HepG2 (cell line): Measurements from ENCODE around the gene ALDH18A1. TPM values are rescaled to one million over a fixed set of nuclear protein-coding genes. Genes with fewer than 3 reads are reported as not detected.

ENCODE experiments used
- ATAC-seq: fragments of 200-7000 bp; cut with Tn5 transposase; 3 replicates; pipeline ENCODE4 v1.9.1; 2020; ENCODE audit warnings: mild to moderate bottlenecking, moderate library complexity
- BruUV-seq: library from RNA; stranded (reverse); fragments of 400-500 nt; replicated peaks from 2 replicates; lab custom pipeline; 2021; lab: Mats Ljungman, UMichigan
- CTCF ChIA-PET: fragments of 300-600 bp; formaldehyde crosslinking; extraction: SDS; loops from one replicate; lab custom pipeline; 2021; ENCODE audit warnings: low total read pairs, inconsistent platforms, low intra/inter-chr PET ratio; lab: Yijun Ruan, JAX
- POLR2A ChIA-PET: fragments of 350-600 bp; sonication (Branson Sonifier 250); formaldehyde crosslinking; loops from one replicate; lab custom pipeline; 2020; ENCODE audit warnings: antibody characterized with exemption, inconsistent platforms; lab: Yijun Ruan, JAX
- DNase-seq: peaks from one replicate; pipeline ENCODE4 v3.0.0-alpha.2; 2015; ENCODE audit warnings: low spot score
- FAIRE-seq: peaks from 3 replicates; lab custom pipeline; 2011; peaks lifted over from hg19 to GRCh38; lab: Jason Lieb, UNC
- H2AFZ ChIP-seq: one replicate; pipeline ENCODE4 v1.6.1; 2011; ENCODE audit warnings: low read length, inconsistent platforms
- H3K27ac ChIP-seq: fragments of 300-600 bp; 3 replicates; pipeline ENCODE4 v1.8.0; 2011; ENCODE audit warnings: mixed run types, mild to moderate bottlenecking, mixed read lengths, low read length, inconsistent platforms; ENCODE audit not compliant: insufficient read depth; ENCODE audit errors: extremely low read length
- H3K27me3 ChIP-seq, 2 experiments: fragments of 200-600 bp in 1 of 2; 2 replicates in 1 of 2; 3 replicates in 1 of 2; pipeline versions ENCODE4 v1.6.0 to v1.8.0; 2011; ENCODE audit warnings: low read length in 2 of 2, mild to moderate bottlenecking in 2 of 2, moderate library complexity in 2 of 2, inconsistent platforms in 1 of 2; ENCODE audit not compliant: insufficient read depth in 2 of 2, control insufficient read depth in 1 of 2
- H3K36me3 ChIP-seq, 2 experiments: fragments of 200-600 bp in 1 of 2; replicated peaks in 1 of 2; 2 replicates in 1 of 2; 3 replicates in 1 of 2; pipeline versions ENCODE4 v1.5.1 to v1.8.0; 2011; ENCODE audit warnings: low read length in 2 of 2, inconsistent platforms in 1 of 2; ENCODE audit not compliant: insufficient read depth in 2 of 2, control insufficient read depth in 1 of 2
- H3K4me1 ChIP-seq: 2 replicates; pipeline ENCODE4 v1.5.1; 2012; ENCODE audit warnings: low read length, inconsistent platforms; ENCODE audit not compliant: insufficient read depth
- H3K4me2 ChIP-seq: 2 replicates; pipeline ENCODE4 v1.6.0; 2011; ENCODE audit warnings: low read depth, low read length, inconsistent platforms
- H3K4me3 ChIP-seq, 3 experiments: fragments of 200-600 bp in 1 of 3; sonication (generic), shearing (Covaris generic) in 1 of 3; replicated peaks in 1 of 3; 2 replicates each; pipeline ENCODE4 v1.5.1; 2011 to 2016; ENCODE audit warnings: low read length in 3 of 3, inconsistent platforms in 2 of 3, low read depth in 2 of 3, mild to moderate bottlenecking in 2 of 3, control low read depth in 1 of 3, mixed read lengths in 1 of 3; ENCODE audit not compliant: insufficient read depth in 1 of 3
- H3K79me2 ChIP-seq: one replicate; pipeline ENCODE4 v1.6.1; 2011; ENCODE audit warnings: low read length, inconsistent platforms; ENCODE audit not compliant: insufficient read depth
- H3K9ac ChIP-seq: 2 replicates; pipeline ENCODE4 v1.6.0; 2011; ENCODE audit warnings: mild to moderate bottlenecking, low read depth, low read length, inconsistent platforms; ENCODE audit not compliant: insufficient read depth
- H3K9me3 ChIP-seq: 2 replicates; pipeline ENCODE4 v1.5.1; 2012; ENCODE audit warnings: mild to moderate bottlenecking, low read length
- H4K20me1 ChIP-seq: 2 replicates; pipeline ENCODE4 v1.6.0; 2011; ENCODE audit warnings: inconsistent platforms, mild to moderate bottlenecking, low read length, moderate library complexity; ENCODE audit not compliant: insufficient read depth
- AFF4 ChIP-seq: sonication (generic); formaldehyde crosslinking; IDR thresholded peaks from 2 replicates; pipeline ENCODE4 v1.4.0; 2020; ENCODE audit warnings: missing genetic modification reagents
- E2F1 ChIP-seq: sonication (generic); formaldehyde crosslinking; IDR thresholded peaks from 2 replicates; pipeline ENCODE4 v1.5.0; 2020; ENCODE audit warnings: missing genetic modification reagents
- GPN1 ChIP-seq: sonication (generic); formaldehyde crosslinking; IDR thresholded peaks from 2 replicates; pipeline ENCODE4 v1.5.1; 2020; ENCODE audit warnings: missing genetic modification reagents, borderline replicate concordance
- MAFG ChIP-seq: sonication (generic); formaldehyde crosslinking; IDR thresholded peaks from 2 replicates; pipeline ENCODE4 v1.5.1; 2020; ENCODE audit warnings: mild to moderate bottlenecking, missing genetic modification reagents
- NFE2L2 ChIP-seq: fragments of 150-350 bp; IDR thresholded peaks from 2 replicates; pipeline ENCODE4 v1.6.1; 2014; ENCODE audit warnings: low read length
- NR2F1 ChIP-seq, 2 experiments: fragments of 450-650 bp in 1 of 2; formaldehyde crosslinking in 1 of 2; IDR thresholded peaks; 2 replicates each; pipeline versions ENCODE4 v1.5.0 to v1.6.1; 2016 to 2020; ENCODE audit warnings: mild to moderate bottlenecking in 1 of 2, missing compliant biosample characterization in 1 of 2, missing genetic modification reagents in 1 of 2, moderate library complexity in 1 of 2
- RBAK ChIP-seq: sonication (generic); formaldehyde crosslinking; IDR thresholded peaks from 2 replicates; pipeline ENCODE4 v1.5.1; 2020; ENCODE audit warnings: mild to moderate bottlenecking, missing genetic modification reagents
- SATB2 ChIP-seq: sonication (generic); formaldehyde crosslinking; IDR thresholded peaks from 2 replicates; pipeline ENCODE4 v1.5.0; 2020; ENCODE audit warnings: missing genetic modification reagents
- ZFP37 ChIP-seq: sonication (generic); formaldehyde crosslinking; IDR thresholded peaks from 2 replicates; pipeline ENCODE4 v1.4.0; 2020; ENCODE audit warnings: missing genetic modification reagents, borderline replicate concordance
- ZKSCAN5 ChIP-seq: sonication (generic); formaldehyde crosslinking; IDR thresholded peaks from 2 replicates; pipeline ENCODE4 v1.5.1; 2020; ENCODE audit warnings: mild to moderate bottlenecking, missing genetic modification reagents
- ZNF33B ChIP-seq: sonication (generic); formaldehyde crosslinking; IDR thresholded peaks from 2 replicates; pipeline ENCODE4 v1.5.1; 2020; ENCODE audit warnings: mild to moderate bottlenecking, missing genetic modification reagents
- ZNF616 ChIP-seq: sonication (generic); formaldehyde crosslinking; IDR thresholded peaks from 2 replicates; pipeline ENCODE4 v1.5.0; 2020; ENCODE audit warnings: low read depth, mild to moderate bottlenecking, missing genetic modification reagents
- WGBS: methylation state at CpG from one replicate; pipeline ENCODE4 v1.1.6; 2017; ENCODE audit warnings: low lambda C conversion rate; 5-methylcytosine and 5-hydroxymethylcytosine counted together
- in situ Hi-C: cut with HindIII; loops from 2 replicates; pipeline ENCODE4 v1.10.0; 2017; ENCODE audit warnings: low pct_unique_long_range_greater_than_20kb; ENCODE audit not compliant: extremely low pct_ligation_motif_present
- intact Hi-C: fragments of 100-400 bp; cut with micrococcal nuclease; formaldehyde crosslinking; loops from one replicate; pipeline ENCODE4 v1.10.0; 2022; ENCODE audit not compliant: unreplicated experiment
- polyA plus RNA-seq, 8 experiments: library from polyadenylated mRNA; depleted of rRNA in 3 of 8; stranded (reverse) in 7 of 8; unstranded in 1 of 8; fragments of >200 nt; fragmentation: Illumina TruSeq in 4 of 8; extraction: Trizol in 4 of 8; gene quantifications; 2 replicates each; pipeline versions ENCODE4 v1.2.1 to v1.2.3, GENCODE V29; 2011 to 2016; ENCODE audit warnings: low read depth in 4 of 8, missing spikeins in 1 of 8, mixed read lengths in 1 of 8; ENCODE audit not compliant: insufficient read depth in 1 of 8
- total RNA-seq, 5 experiments: library from RNA; depleted of rRNA; stranded (reverse); fragments of >200 nt; fragmentation: Illumina TruSeq; extraction: Trizol; gene quantifications; 2 replicates each; pipeline ENCODE4 v1.2.3, GENCODE V29; 2016; ENCODE audit warnings: low read depth in 1 of 5

The ALDH18A1 gene
- total and polyA plus RNA-seq, 2 of the 13 experiments (the other 11 are each of a cell fraction or from before 2014, with no cell fraction given), result 180 to 263 TPM

GRCh38 chr10:95600158-95600557 is 56.4 kb downstream of the ALDH18A1 start:
- TF ChIP-seq ZNF616 (CRISPR knock-in tag) (no peak), AFF4 (CRISPR knock-in tag) (no peak), RBAK (no peak)
- H3K4me1 ChIP-seq, result peaks cover 48% of the 10 kb centered on the region
- no TSS peak for BruUV-seq
- no peak overlapping the region for H3K4me2 ChIP-seq
- DNase-seq, result no peak
- no peak overlapping the region for H2AFZ ChIP-seq
- WGBS, result 82% methylated on average over 4 of the region's 4 CpGs
- no peaks in the 10 kb centered on the region for H4K20me1 ChIP-seq
- H3K27ac ChIP-seq, result no peak overlapping the region
- H3K9me3 ChIP-seq, result no peaks in the 10 kb centered on the region
- peaks cover 2 to 3% of the 10 kb centered on the region in 2 experiments; a peak in 3 of 5 replicates for H3K36me3 ChIP-seq
- no peaks in the 10 kb centered on the region for H3K79me2 ChIP-seq
- H3K27me3 ChIP-seq, result no peaks in the 10 kb centered on the region; a peak in 1 of 5 replicates
- CTCF ChIA-PET, result interaction anchor here (1.9 to 4.0 kb wide), 3 partner anchors 155 to 226 kb away, joined by 10 to 96 read pairs (median 19); no protein-coding TSS in a partner anchor
- H3K9ac ChIP-seq, result no peak overlapping the region
- intact Hi-C loops (loop anchor here (5.0 to 10.0 kb wide), 3 partner anchors 38 to 465 kb away; partner anchors contain the start of gene SORBS1), in situ Hi-C loops (loop anchor here (5.0 to 25.0 kb wide), 3 partner anchors 168 to 463 kb away; no protein-coding TSS in a partner anchor)
- no peak for ATAC-seq
- no peak for FAIRE-seq
- POLR2A ChIA-PET, result interaction anchor here (1.1 kb wide), 1 partner anchor 169 kb away, joined by 3 read pairs; no protein-coding TSS in a partner anchor
- no peak overlapping the region for H3K4me3 ChIP-seq

GRCh38 chr10:95597788-95598187 is 58.7 kb downstream of the ALDH18A1 start:
- Histone ChIP-seq H3K4me3 (no peak overlapping the region), H3K9me3 (no peaks in the 10 kb centered on the region), H3K79me2 (no peaks in the 10 kb centered on the region), H4K20me1 (no peaks in the 10 kb centered on the region), H2AFZ (no peak overlapping the region), H3K27ac (no peak overlapping the region), H3K4me2 (no peak overlapping the region), H3K4me1 (peaks cover 31% of the 10 kb centered on the region), H3K36me3 (no peaks in the 10 kb centered on the region), H3K9ac (no peak overlapping the region), H3K27me3 (no peaks in the 10 kb centered on the region; a peak in 1 of 5 replicates)
- in situ Hi-C loops, result no loop called here
- ATAC-seq, result no peak
- intact Hi-C loops, result no loop called here
- FAIRE-seq, result no peak
- BruUV-seq, result no TSS peak
- DNase-seq, result no peak
- CTCF ChIA-PET, result no interaction called here
- POLR2A ChIA-PET, result no interaction called here
- WGBS, result 46% methylated on average over 1 of the region's 1 CpG
- TF ChIP-seq NFE2L2 (no peak), ZKSCAN5 (CRISPR knock-in tag) (no peak), E2F1 (CRISPR knock-in tag) (no peak), NR2F1 (CRISPR knock-in tag; IDR thresholded peaks at IDR 0.05) (no peak), ZFP37 (CRISPR knock-in tag) (no peak), ZNF33B (CRISPR knock-in tag) (no peak), SATB2 (no peak), MAFG (CRISPR knock-in tag) (no peak), GPN1 (CRISPR knock-in tag) (no peak)
